Femur (tissue), 1 donor: ENCODE results near the gene APC2.
"Not testable (repeated sequence)": the region's sequence is repeated elsewhere in the genome, so short reads cannot be mapped to it uniquely, and the experiment has no call there.

Experiments used
- DNase-seq: peaks from one replicate; pipeline ENCODE4 v3.0.0-alpha.2; 2017

The APC2 gene

GRCh38 chr19:1412995-1413800, 36.7 kb upstream of the APC2 start:
- DNase-seq: no peak

GRCh38 chr19:1416014-1416841, 33.7 kb upstream of the APC2 start:
- no peak for DNase-seq

- no peak for DNase-seq
Observed at GRCh38 chr19:1417145-1417544, 32.8 kb upstream of the APC2 start.

- DNase-seq: no peak
Observed at GRCh38 chr19:1417681-1418495, 32.0 kb upstream of the APC2 start.

GRCh38 chr19:1418496-1418775, 31.5 kb upstream of the APC2 start:
- DNase-seq: no peak

GRCh38 chr19:1418951-1419738, 30.8 kb upstream of the APC2 start:
- no peak for DNase-seq

GRCh38 chr19:1420085-1420484, 29.8 kb upstream of the APC2 start:
- DNase-seq: not testable (repeated sequence)

GRCh38 chr19:1420590-1420989, 29.3 kb upstream of the APC2 start:
- DNase-seq: no peak

GRCh38 chr19:1421218-1421957, 28.5 kb upstream of the APC2 start:
- DNase-seq: no peak

- DNase-seq: no peak
Observed at GRCh38 chr19:1421958-1422305, 28.0 kb upstream of the APC2 start.

GRCh38 chr19:1422360-1422759, 27.6 kb upstream of the APC2 start:
- no peak for DNase-seq

GRCh38 chr19:1422943-1423342, 27.0 kb upstream of the APC2 start:
- DNase-seq: no peak

GRCh38 chr19:1423436-1424191, 26.3 kb upstream of the APC2 start:
- DNase-seq: no peak

GRCh38 chr19:1424192-1424955, 25.5 kb upstream of the APC2 start:
- DNase-seq: no peak

- no peak for DNase-seq
Observed at GRCh38 chr19:1425102-1425837, 24.7 kb upstream of the APC2 start.

GRCh38 chr19:1425902-1426301, 24.0 kb upstream of the APC2 start:
- DNase-seq: no peak

GRCh38 chr19:1426736-1427135, 23.2 kb upstream of the APC2 start:
- DNase-seq: no peak

- no peak for DNase-seq
Observed at GRCh38 chr19:1427221-1427920, 22.6 kb upstream of the APC2 start.

- DNase-seq: no peak
Observed at GRCh38 chr19:1428738-1429391, 21.1 kb upstream of the APC2 start.
